Keratinocyte (primary cell): Measurements from ENCODE around the gene RNASE9. TPM values are rescaled to one million over a fixed set of nuclear protein-coding genes. Genes with fewer than 3 reads are reported as not detected.

Source experiments
- DNase-seq: peaks from one replicate; pipeline ENCODE4 v3.0.0-alpha.2; 2011; ENCODE audit warnings: low read depth, missing footprints, low spot score
- FAIRE-seq: peaks from 2 replicates; lab custom pipeline; 2011; peaks lifted over from hg19 to GRCh38; lab: Jason Lieb, UNC
- H2AFZ ChIP-seq: 2 replicates; pipeline ENCODE4 v1.6.0; 2012; ENCODE audit warnings: low read length, control low read depth, inconsistent platforms; ENCODE audit not compliant: control insufficient read depth
- H3K27ac ChIP-seq: 2 replicates; pipeline ENCODE4 v1.5.1; 2011; ENCODE audit warnings: low read length; ENCODE audit not compliant: control insufficient read depth, insufficient read depth
- H3K27me3 ChIP-seq: 3 replicates; pipeline ENCODE4 v1.6.0; 2011; ENCODE audit warnings: low read length; ENCODE audit not compliant: control insufficient read depth, insufficient read depth; ENCODE audit errors: extremely low read depth
- H3K36me3 ChIP-seq, 2 experiments: 2 replicates in 1 of 2; 3 replicates in 1 of 2; pipeline ENCODE4 v1.5.1; 2011; ENCODE audit warnings: low read length in 2 of 2, mild to moderate bottlenecking in 1 of 2; ENCODE audit not compliant: control insufficient read depth in 2 of 2, insufficient read depth in 2 of 2; ENCODE audit errors: extremely low read depth in 1 of 2
- H3K4me1 ChIP-seq: 3 replicates; pipeline ENCODE4 v1.5.1; 2011; ENCODE audit warnings: low read length; ENCODE audit not compliant: control insufficient read depth, insufficient read depth; ENCODE audit errors: extremely low read depth
- H3K4me2 ChIP-seq: 3 replicates; pipeline ENCODE4 v1.6.0; 2011; ENCODE audit warnings: low read depth, low read length; ENCODE audit not compliant: control insufficient read depth, insufficient read depth; ENCODE audit errors: extremely low read depth
- H3K4me3 ChIP-seq, 3 experiments: fragments of 200-600 bp in 1 of 3; sonication (generic) in 1 of 3; 2 replicates in 2 of 3; 3 replicates in 1 of 3; pipeline ENCODE4 v1.5.1; 2011 to 2016; ENCODE audit warnings: low read length in 3 of 3, mild to moderate bottlenecking in 3 of 3, control low read depth in 2 of 3, inconsistent platforms in 1 of 3, low read depth in 1 of 3, mixed read lengths in 1 of 3, mixed run types in 1 of 3, moderate library complexity in 1 of 3; ENCODE audit not compliant: control insufficient read depth in 2 of 3, insufficient read depth in 2 of 3; ENCODE audit errors: extremely low read depth in 1 of 3
- H3K79me2 ChIP-seq: 2 replicates; pipeline ENCODE4 v1.6.0; 2012; ENCODE audit warnings: low read length; ENCODE audit not compliant: control insufficient read depth, insufficient read depth
- H3K9ac ChIP-seq: 3 replicates; pipeline ENCODE4 v1.6.0; 2011; ENCODE audit warnings: low read length; ENCODE audit not compliant: control insufficient read depth, insufficient read depth; ENCODE audit errors: extremely low read depth
- H3K9me1 ChIP-seq: 3 replicates; pipeline ENCODE4 v1.6.0; 2011; ENCODE audit warnings: low read length; ENCODE audit not compliant: control insufficient read depth, insufficient read depth; ENCODE audit errors: extremely low read depth
- H3K9me3 ChIP-seq: 2 replicates; pipeline ENCODE4 v1.5.1; 2012; ENCODE audit warnings: low read depth, low read length; ENCODE audit not compliant: control insufficient read depth
- H4K20me1 ChIP-seq: 3 replicates; pipeline ENCODE4 v1.6.0; 2011; ENCODE audit warnings: low read length; ENCODE audit not compliant: control insufficient read depth, insufficient read depth; ENCODE audit errors: extremely low read depth
- EZH2 ChIP-seq: IDR thresholded peaks from one replicate; pipeline ENCODE4 v1.6.1; 2012; ENCODE audit warnings: inconsistent platforms, mild to moderate bottlenecking, low read length, moderate library complexity
- dilution Hi-C: fragments of 300-500 bp; cut with MboI; formaldehyde crosslinking; loops from one replicate; pipeline ENCODE4 v1.7.0; 2020; ENCODE audit warnings: low sequenced_read_pairs; ENCODE audit not compliant: extremely low pct_ligation_motif_present
- polyA plus RNA-seq, 5 experiments: library from polyadenylated mRNA; depleted of rRNA in 3 of 5; stranded (reverse) in 3 of 5; stranded (forward) in 1 of 5; unstranded in 1 of 5; fragments of >200 nt; gene quantifications; 1 replicate in 1 of 5; 2 replicates in 3 of 5; 3 replicates in 1 of 5; pipeline versions ENCODE4 v1.2.1 to v1.2.3, GENCODE V29; 2011 to 2012; ENCODE audit warnings: missing spikeins in 2 of 5, low read depth in 1 of 5, low replicate concordance in 1 of 5
- TF ChIP-seq, protein P1 (sequence below), 3 experiments: IDR thresholded peaks in 1 of 3; conservative IDR thresholded peaks in 1 of 3; optimal IDR thresholded peaks in 1 of 3; 2 replicates in 2 of 3; 3 replicates in 1 of 3; pipeline versions ENCODE3 to v1.5.1; 2011; ENCODE audit warnings: low read length in 3 of 3, mild to moderate bottlenecking in 3 of 3, moderate library complexity in 2 of 3, control low read depth in 1 of 3, inconsistent platforms in 1 of 3; ENCODE audit not compliant: insufficient read depth in 2 of 3; ENCODE audit errors: extremely low read depth in 1 of 3

Gene RNASE9
- polyA plus RNA-seq, 1 donor (not counting 4 experiments of a cell fraction or from before 2014, with no cell fraction given), result not detected

DNA sequence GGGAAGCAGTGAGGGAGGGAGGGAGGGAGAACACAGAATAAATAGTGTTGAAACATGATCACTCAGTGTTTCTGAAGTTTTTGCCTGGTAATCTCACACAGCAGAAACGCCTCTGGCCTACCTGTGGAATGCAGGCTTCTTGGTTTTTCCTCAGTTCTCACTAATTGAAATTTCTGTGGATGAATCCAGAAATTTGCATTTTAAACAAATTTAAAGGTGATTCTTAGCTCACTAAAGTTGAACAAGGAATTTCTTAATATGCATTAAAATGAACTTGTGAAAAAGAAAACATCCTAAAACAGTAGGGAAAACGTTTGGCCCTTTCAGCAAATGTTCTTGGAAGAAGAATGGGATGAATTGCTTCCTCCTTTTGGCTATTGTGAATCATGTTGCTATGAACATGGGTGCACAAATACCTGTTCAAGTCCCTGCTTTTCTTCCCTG lies 1.4 kb downstream of the RNASE9 start:
- Histone ChIP-seq H3K4me1 (no peaks in the 10 kb centered on the region), H3K36me3 (no peaks in the 10 kb centered on the region), H3K27ac (no peak overlapping the region), H3K9ac (no peak overlapping the region), H3K4me3 (no peak overlapping the region), H3K79me2 (no peaks in the 10 kb centered on the region), H2AFZ (no peak overlapping the region), H3K9me3 (no peaks in the 10 kb centered on the region), H4K20me1 (no peaks in the 10 kb centered on the region), H3K9me1 (no peaks in the 10 kb centered on the region), H3K4me2 (no peak overlapping the region), H3K27me3 (no peaks in the 10 kb centered on the region)
- dilution Hi-C loops, result no loop called here
- no peak for TF ChIP-seq EZH2
- TF ChIP-seq, protein P1, sequence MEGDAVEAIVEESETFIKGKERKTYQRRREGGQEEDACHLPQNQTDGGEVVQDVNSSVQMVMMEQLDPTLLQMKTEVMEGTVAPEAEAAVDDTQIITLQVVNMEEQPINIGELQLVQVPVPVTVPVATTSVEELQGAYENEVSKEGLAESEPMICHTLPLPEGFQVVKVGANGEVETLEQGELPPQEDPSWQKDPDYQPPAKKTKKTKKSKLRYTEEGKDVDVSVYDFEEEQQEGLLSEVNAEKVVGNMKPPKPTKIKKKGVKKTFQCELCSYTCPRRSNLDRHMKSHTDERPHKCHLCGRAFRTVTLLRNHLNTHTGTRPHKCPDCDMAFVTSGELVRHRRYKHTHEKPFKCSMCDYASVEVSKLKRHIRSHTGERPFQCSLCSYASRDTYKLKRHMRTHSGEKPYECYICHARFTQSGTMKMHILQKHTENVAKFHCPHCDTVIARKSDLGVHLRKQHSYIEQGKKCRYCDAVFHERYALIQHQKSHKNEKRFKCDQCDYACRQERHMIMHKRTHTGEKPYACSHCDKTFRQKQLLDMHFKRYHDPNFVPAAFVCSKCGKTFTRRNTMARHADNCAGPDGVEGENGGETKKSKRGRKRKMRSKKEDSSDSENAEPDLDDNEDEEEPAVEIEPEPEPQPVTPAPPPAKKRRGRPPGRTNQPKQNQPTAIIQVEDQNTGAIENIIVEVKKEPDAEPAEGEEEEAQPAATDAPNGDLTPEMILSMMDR (optimal IDR thresholded peaks at IDR 0.05 in 1 of 3, IDR thresholded peaks at IDR 0.05 in 1 of 3, conservative IDR thresholded peaks at IDR 0.05 in 1 of 3; ENCODE audit: extremely low read depth in 1 of 3, insufficient read depth in 2 of 3, low read length in 3 of 3), result no peak
- DNase-seq, result no peak
- no peak for FAIRE-seq

DNA sequence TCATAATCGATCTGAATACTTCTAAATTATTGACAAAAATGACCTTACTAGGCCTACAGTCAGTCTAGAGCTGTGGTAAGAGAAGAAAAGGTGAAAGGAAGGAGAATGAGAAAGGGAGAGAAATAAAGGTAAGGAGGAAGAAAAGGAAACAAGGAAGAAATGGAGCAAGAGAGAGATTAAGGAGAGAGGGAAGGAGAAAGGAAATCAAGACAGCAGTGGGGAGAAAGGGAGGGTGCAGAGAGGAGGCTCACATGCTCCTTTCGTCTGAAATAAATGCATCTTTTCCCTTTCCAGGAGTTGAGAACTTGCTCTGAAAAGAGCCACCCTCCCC lies 3.7 kb downstream of the RNASE9 start:
- dilution Hi-C loops, result no loop called here
- Histone ChIP-seq H2AFZ (no peak overlapping the region), H3K27me3 (no peaks in the 10 kb centered on the region), H3K36me3 (no peaks in the 10 kb centered on the region), H3K27ac (no peak overlapping the region), H3K4me3 (no peak overlapping the region), H3K79me2 (no peaks in the 10 kb centered on the region), H3K4me2 (no peak overlapping the region), H3K4me1 (no peaks in the 10 kb centered on the region), H3K9me3 (no peaks in the 10 kb centered on the region), H3K9ac (no peak overlapping the region), H3K9me1 (no peaks in the 10 kb centered on the region), H4K20me1 (no peaks in the 10 kb centered on the region)
- TF ChIP-seq, protein P1 (optimal IDR thresholded peaks at IDR 0.05 in 1 of 3, IDR thresholded peaks at IDR 0.05 in 1 of 3, conservative IDR thresholded peaks at IDR 0.05 in 1 of 3; ENCODE audit: extremely low read depth in 1 of 3, insufficient read depth in 2 of 3, low read length in 3 of 3), result no peak
- no peak for TF ChIP-seq EZH2
- DNase-seq (no peak), FAIRE-seq (no peak)
